Activated effector memory CD4-positive, alpha-beta T cell treated with Interleukin-2 at 50 U/mL for 16 hours (primary cell): ENCODE results near the gene ATP13A5.

Source experiments
- DNase-seq: peaks from one replicate; pipeline ENCODE4 v3.0.0-alpha.2; 2020

ATP13A5 gene

DNA sequence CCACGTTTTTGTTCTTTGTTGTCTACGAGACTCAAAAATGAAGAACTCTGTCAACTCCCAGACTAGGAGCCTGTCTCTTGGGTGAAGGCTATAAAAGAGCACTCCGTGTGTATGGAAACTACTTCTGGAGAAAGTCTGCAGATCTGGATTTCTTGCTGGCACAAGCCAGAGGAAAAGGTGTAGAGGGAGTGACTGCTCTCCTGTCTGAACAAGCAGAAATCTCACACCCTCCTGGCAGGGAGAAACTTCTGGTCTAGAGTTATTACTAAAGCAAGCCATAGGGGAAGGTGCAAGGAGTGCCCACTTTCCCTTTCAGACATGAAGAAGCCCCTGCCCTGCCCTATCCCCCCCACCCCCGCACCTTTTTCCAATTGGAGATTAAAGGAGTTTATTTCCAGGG, 128.1 kb downstream of the ATP13A5 start:
- DNase-seq: no peak

DNA sequence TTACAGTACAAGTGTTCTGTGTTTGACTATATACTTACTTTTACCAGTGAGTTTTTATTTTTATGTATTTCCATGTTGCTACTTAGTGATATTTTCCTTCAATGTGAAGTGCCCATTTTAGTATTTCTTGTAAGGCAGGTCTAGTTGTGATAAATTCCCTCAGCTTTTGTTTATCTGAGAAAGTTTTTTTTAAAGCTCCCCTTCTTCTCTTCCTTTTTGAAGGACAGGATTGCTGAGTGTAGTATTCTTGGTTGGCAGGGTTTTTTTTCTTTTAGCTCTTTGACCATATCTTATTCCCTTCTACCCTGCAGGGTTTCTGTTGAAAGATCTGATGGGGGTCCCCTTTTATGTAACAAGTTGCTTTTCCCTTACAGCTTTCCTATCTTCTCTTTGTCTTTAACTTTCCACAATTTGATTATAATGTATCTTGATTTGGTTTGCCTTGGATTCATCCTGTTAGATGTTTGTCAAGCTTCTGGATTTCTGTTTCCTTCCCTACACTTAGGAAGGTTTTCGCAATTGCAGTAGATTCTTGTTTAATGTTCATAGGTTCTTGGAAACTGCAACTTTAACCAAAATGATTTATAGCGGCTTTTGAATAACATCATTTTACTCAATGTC, 129.6 kb downstream of the ATP13A5 start:
- no peak for DNase-seq

DNA sequence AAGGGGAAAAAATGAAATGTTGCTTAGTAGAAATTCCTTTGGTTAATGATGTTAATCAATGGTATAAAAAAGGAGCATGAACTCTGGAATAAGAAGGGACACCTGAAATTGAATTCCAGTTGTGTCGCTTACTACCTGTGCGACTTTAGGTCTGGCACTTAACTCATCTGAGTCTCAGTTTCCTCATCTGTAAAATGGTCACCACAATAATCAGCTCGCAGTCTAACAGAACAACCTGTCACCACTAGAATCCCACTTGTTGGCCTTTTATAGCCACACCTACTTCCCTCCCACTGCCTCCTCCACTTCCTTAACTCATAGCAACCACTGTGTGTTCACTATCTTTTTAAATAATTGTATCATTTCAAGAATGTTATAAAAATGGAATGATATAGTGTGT, 135.0 kb downstream of the ATP13A5 start:
- DNase-seq: no peak

DNA sequence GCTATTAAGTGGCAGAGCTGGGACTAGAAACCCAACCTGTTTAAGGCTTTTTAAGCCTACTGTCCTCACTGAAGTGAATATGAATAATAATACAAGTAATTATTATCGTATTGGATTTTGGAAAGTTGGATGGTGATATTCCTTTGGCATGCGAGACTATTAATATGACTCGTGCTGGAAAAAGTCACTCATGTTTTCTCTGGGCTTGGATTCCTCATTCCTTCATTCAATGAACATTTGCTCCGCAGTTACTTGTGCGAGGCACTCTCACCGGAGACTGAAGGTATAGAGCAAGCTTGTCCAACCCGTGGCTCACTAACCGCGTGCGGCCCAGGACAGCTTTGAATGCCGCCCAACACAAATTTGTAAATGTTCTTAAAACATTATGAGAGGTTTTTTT, 136.8 kb downstream of the ATP13A5 start:
- no peak for DNase-seq

DNA sequence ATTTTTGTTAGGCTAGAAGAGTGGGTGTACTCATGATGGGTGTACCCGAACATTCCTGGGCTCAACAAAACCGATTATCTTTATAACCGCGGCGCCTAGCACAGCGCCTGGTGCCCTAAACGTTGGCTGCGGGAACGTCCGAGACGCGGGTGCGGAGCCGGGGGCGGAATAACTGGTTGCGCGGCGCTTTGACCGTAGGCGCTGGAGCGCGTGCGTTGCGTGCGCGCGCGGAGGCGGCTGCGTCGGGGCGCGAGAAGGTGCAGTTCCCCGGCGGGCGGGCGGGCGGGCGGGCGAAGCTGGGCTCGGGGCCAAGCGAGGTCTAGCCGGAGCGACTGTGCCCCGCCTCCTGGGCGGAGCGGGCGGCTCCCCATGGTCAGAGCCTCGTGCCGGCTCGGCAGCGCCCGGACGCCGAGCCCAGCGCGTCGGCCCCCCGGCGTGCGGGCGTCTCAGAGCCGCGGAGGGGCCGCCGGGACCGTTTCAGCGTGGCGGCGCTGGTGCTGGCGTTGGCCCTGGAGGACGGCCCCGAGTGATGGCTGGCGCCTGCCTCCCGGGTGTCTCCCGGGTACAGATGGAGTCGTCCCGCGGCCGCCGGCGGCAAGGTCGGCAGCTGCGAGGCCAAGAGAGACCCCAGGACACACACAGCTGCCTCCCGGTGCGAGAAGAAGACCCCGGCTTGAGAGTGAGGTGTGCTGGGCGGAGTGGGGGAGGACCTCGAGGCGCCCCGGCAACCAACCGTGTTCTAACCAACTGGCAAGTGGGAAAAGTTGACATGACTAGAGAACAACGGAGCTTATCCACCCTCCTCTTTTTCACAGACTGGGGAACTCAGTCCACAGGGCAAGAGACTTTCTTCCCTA, 137.5 kb downstream of the ATP13A5 start, which contains the start of gene PLAAT1:
Gene PLAAT1 (plus strand): TSS at position 373 of the 857 bp plus-strand sequence. CDS start 14,429 bp downstream, outside the sequence.
- DNase-seq: no peak

DNA sequence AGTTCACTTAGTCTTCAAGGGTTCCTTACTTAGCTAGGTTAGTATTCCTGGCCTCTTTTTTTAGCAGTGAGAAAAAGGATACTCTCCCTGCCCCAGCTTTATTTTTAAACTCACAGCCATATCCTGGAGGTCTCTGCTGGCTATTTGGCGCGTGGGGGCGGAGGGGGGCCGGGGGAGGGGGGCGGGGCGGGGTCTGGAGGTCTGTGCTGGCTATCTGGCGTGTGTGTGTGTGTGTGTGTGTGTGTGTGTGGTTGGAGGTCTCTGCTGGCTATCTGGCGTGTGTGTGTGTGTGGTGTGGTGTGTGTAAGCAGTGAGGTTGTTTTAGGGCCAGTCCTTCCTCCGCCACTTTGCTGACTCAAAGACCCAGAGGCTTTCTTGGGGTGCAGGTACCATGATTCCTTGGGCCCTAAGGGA, 138.1 kb downstream of the ATP13A5 start:
- no peak for DNase-seq

DNA sequence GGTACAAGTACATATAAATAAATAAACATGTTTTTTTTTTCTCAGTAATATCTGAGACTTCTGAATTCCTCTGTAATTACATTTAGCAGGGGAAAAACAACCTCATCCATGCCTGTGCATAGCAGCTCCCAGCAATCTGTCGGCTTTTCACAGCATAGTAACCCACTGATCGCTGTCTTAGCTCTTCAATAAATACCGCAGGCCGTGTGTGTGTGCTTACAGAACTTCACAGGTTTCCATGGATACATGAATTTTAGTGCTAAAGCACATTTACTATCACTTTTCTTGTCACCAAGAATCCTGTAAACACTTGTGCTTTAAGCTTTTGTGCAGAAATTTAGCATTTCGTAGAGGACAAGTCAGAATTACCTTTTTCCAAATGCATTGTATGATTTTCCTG, 141.5 kb downstream of the ATP13A5 start:
- DNase-seq: no peak

DNA sequence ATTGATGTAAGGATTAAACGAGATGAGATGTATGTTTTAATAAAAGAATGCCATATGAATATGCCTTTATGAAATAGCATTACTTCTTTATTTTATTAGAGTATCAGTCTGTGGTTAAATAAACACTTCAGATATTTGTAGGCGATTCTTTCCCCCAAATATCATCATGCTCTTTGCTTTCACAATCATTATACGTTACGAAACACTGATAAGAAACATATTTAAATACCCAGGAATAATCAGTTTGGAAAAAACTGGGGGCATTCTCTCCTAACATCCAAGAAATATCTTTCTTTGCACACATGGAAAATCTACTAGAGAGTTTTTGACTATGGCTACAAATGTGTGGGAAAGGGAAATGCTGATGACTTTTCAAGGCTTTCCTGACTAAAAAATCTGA, 142.0 kb downstream of the ATP13A5 start:
- no peak for DNase-seq

DNA sequence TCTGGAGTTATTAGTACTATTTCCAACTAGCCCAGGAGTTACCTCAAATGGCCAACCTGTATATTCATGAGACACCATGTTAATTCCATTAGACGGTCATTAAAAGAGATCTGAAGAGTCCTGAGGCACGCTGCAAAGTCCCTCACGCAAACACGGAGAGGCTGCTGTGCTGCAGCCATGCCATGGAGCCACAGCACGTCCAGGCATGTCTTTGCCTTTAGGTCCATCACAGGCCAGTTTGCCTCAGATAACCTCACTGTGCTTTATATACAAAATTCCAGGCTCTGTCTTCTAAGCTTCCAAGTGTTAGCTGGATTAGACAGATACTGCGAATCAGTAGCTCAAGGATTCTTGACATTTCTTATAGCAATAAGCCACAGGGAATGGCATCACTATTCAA, 147.4 kb downstream of the ATP13A5 start:
- no peak for DNase-seq

DNA sequence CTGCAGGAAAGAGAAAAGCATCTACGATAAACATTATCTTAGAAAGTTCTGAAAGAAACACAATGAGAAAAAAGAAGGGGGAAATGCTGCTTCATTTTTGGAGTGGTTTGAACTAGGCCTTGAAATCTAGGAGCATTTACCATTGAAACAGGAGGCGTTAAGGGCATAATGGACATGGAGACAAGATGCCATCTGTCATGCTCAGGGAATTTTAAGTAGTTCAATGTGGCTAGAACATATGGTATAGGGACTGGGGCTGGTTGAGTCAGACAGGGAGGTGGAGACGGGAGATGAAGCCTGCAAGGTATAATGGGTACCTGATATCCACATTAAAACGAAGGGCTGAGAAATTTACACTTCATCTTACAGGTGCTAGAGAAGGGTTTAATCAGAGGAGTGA, 147.9 kb downstream of the ATP13A5 start:
- no peak for DNase-seq

DNA sequence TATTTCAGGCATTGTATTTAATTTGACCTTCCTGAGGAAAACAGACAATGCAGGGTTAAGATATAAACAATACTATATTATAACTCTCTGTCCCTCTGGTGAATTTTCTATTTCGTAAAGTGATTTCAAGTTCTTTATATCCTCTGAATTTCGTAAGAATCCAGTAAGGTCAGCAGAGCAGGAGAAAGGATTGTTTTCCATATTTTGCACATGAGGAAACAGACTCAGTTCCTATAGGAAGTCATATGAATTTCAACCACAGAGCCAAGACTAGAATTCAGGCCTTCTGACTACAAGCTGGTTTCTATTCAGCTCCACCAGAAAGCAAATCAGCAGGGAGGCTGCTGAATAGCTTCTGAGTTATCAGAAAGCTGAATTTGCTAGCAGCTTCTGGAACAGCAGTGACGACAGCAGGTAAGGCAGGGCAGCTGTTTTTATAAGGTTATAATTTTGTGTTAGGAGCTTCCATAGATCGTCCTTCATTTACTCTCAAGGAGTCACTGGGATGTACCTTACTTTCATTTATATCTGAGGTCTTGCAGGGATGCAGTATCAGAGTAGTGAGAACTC, 148.6 kb downstream of the ATP13A5 start:
- DNase-seq: no peak

DNA sequence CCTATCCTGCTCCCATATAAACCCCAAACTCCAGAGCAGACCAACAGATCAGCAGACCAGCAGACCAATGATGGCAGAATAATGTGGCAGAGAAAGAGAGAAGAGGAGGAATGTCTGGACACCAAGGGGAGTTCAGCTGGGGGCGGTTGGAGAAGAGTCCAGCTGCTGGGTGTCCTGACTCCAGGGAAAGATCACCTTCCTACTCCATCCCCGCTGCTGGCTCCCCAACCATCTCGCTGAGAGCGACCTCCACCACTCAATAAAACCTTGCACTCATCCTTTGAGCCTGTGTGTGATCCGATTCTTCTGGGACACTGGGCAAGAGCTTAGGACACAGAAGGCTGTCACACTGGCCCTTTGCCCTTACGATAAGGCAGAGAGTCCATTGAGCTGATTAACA, 150.3 kb downstream of the ATP13A5 start:
- no peak for DNase-seq

DNA sequence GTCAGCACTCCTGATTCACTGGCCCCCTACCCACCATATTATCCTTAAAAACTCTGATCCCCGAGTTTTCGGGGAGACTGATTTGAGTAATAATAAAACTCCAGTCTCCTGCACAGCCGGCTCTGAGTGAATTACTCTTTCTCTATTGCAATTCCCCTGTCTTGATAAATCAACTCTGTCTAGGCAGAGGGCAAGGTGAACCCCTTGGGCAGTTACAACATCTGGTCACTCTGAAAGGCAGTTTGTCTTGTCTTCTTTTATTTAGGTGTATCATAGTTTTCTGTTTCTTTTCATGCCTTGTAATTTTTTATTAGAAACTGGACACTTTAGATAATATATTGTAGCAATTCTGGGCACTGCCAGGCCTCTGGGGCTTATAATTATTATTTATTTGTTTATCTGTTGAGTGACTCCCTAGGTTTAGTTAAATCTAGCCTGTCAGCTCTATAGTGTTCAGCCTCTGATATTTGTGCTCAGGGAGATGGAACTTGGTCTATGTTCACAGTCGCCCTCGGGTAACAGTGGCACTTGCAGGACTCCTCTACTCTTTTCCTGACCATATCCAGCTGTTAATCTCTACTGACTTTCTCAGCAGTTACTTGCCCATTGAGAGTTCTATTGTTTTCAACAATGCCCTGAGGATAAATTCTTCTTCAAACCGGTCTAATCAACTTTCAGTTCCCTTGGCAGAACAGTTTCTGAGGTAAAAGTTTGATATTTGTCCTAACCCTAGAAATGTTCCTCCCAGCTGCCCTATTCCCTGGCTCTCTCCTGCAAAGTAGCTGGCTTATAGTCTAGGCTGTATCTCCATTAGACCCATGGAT, 153.0 kb downstream of the ATP13A5 start:
- DNase-seq: no peak
